Small intestine (tissue), 7 donors: ENCODE data around the gene SLC2A10. TPM values are rescaled to one million over a fixed set of nuclear protein-coding genes. Genes with fewer than 3 reads are reported as not detected.

Source experiments
- DNase-seq, 2 donors: peaks; one replicate each; pipeline versions ENCODE4 v3.0.0 to v3.0.0-alpha.2; 2013
- FAIRE-seq: peaks from 2 replicates; lab custom pipeline; 2012; peaks lifted over from hg19 to GRCh38; lab: Jason Lieb, UNC
- H3K27ac ChIP-seq, 3 donors: one replicate each; pipeline ENCODE4 v1.5.1; 2013; ENCODE audit warnings: low read length in 2 of 3, mild to moderate bottlenecking in 2 of 3, control low read depth in 1 of 3, inconsistent platforms in 1 of 3, low read depth in 1 of 3, moderate library complexity in 1 of 3
- H3K27me3 ChIP-seq, 3 donors: one replicate each; pipeline ENCODE4 v1.6.1; 2013; ENCODE audit warnings: low read length in 3 of 3, inconsistent platforms in 1 of 3; ENCODE audit not compliant: control insufficient read depth in 3 of 3, insufficient read depth in 3 of 3
- H3K36me3 ChIP-seq, 3 donors: one replicate each; pipeline ENCODE4 v1.6.1; 2013; ENCODE audit warnings: low read length in 3 of 3, inconsistent platforms in 1 of 3, low read depth in 1 of 3, mild to moderate bottlenecking in 1 of 3, moderate library complexity in 1 of 3; ENCODE audit not compliant: control insufficient read depth in 3 of 3, insufficient read depth in 2 of 3
- H3K4me1 ChIP-seq, 3 donors: one replicate each; pipeline ENCODE4 v1.6.1; 2013; ENCODE audit warnings: low read length in 2 of 3, inconsistent platforms in 1 of 3, low read depth in 1 of 3, mild to moderate bottlenecking in 1 of 3, moderate library complexity in 1 of 3; ENCODE audit not compliant: control insufficient read depth in 3 of 3, insufficient read depth in 2 of 3
- H3K4me3 ChIP-seq, 3 donors: one replicate each; pipeline ENCODE4 v1.5.1; 2013; ENCODE audit warnings: low read length in 3 of 3, control low read depth in 1 of 3, inconsistent platforms in 1 of 3, low read depth in 1 of 3, mild to moderate bottlenecking in 1 of 3, moderate library complexity in 1 of 3
- H3K9me3 ChIP-seq, 2 donors: one replicate each; pipeline ENCODE4 v1.6.1; 2013; ENCODE audit warnings: low read depth in 1 of 2, low read length in 1 of 2; ENCODE audit not compliant: control insufficient read depth in 2 of 2, insufficient read depth in 1 of 2
- WGBS, 3 donors: extraction: QIAGEN DNeasy Blood & Tissue Kit; methylation state at CpG; one replicate each; pipeline ENCODE4 v1.1.7; 2013; 5-methylcytosine and 5-hydroxymethylcytosine counted together
- polyA plus RNA-seq, 4 donors: library from polyadenylated mRNA; stranded (reverse) in 3 of 4; unstranded in 1 of 4; fragments of 200-250 nt in 3 of 4; fragments of 120-200 nt in 1 of 4; gene quantifications; one replicate each; pipeline versions ENCODE4 v1.2.1 to v1.2.3, GENCODE V29; 2013
- donor health status: healthy with polysubstance abuse.
- donor health status: control.
- donor health status: control.
- donor health status: Bipolar disorder and iron deficiency.
- donor health status: healthy.

The SLC2A10 gene
- polyA plus RNA-seq, 4 donors = 0.27 to 24.0 (median 2.5) TPM

DNA sequence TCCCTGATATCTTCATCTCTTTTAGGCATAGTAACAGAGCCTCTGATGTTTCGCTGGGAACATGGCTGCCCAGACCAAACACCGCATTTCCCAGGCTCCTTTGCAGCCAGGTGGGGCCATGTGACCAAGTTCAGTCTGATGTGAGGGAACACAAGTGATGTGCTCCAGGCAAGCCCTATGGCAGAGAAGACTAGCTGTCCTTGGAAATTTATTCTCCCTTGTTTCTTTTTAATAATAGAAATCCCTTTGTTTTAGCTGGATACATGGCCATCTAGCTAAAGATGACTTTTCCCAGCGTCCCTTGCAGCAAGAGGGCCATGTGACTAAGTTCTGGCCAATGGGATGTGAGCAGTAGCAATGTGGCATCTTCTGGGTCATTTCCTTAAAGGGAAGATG is 30.8 kb downstream of the SLC2A10 start:
- DNase-seq (no peak), FAIRE-seq (no peak)
- H3K27ac ChIP-seq = no peak overlapping the region
- H3K36me3 ChIP-seq = no peaks in the 10 kb centered on the region
- no peaks in the 10 kb centered on the region for H3K4me1 ChIP-seq
- peaks cover 0 to 5% (median 0%) of the 10 kb centered on the region in 3 donors for H3K27me3 ChIP-seq
- H3K9me3 ChIP-seq = no peaks in the 10 kb centered on the region
- H3K4me3 ChIP-seq = no peak overlapping the region
- 86 to 96% (median 93%) methylated on average over 3 of the region's 3 CpGs for whole genome bisulfite sequencing, 3 donors

DNA sequence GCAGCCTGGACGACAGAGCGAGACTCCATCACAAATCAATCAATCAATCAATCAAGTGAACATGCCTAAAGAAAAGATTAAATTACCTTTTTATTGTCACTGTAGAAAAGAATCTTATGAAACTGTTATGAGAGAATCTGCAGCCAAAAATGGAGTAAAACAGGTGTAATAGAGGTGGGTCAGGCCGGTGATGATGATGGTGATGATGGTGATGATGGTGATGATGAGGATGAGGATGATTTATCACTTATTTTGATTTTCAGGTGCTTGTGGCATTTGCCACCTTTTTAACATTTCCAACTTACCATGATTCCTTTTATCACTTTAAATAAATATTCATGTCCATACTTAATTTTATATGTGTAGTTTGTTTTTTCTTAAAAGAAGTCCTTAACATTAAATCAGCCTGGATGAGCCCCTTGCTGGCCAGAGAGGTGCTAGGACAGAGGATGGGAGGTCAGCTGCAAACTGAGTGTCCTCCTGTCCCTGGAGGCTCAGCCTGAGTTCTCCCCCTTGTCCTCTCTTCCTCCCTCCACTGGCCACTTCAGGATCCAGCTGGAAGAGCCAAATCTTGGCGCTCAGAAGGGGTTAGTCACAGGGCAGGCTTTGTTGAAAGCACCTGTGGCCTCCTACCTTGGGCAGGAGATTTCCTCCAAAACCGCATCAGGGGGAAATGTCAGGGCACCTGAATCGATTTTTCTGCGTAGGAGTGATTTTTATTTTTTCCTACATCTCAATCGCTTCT is 32.6 kb downstream of the SLC2A10 start:
- Histone ChIP-seq H3K36me3 (no peaks in the 10 kb centered on the region), H3K4me3 (no peak overlapping the region), H3K27me3 (peaks cover 0 to 5% (median 0%) of the 10 kb centered on the region in 3 donors), H3K9me3 (no peaks in the 10 kb centered on the region), H3K4me1 (no peaks in the 10 kb centered on the region), H3K27ac (no peak overlapping the region)
- DNase-seq (no peak), FAIRE-seq (no peak)
- WGBS, 3 donors = 68 to 83% (median 75%) methylated on average over 8 of the region's 8 CpGs

GRCh38 chr20:46742669-46743045 is 33.2 kb downstream of the SLC2A10 start:
- Histone ChIP-seq H3K4me3 (no peak overlapping the region), H3K27me3 (peaks cover 0 to 5% (median 0%) of the 10 kb centered on the region in 3 donors), H3K9me3 (no peaks in the 10 kb centered on the region), H3K27ac (no peak overlapping the region), H3K4me1 (no peaks in the 10 kb centered on the region), H3K36me3 (no peaks in the 10 kb centered on the region)
- WGBS, 3 donors = 64 to 71% (median 68%) methylated on average over 5 of the region's 5 CpGs
- FAIRE-seq (no peak), DNase-seq (no peak)

DNA sequence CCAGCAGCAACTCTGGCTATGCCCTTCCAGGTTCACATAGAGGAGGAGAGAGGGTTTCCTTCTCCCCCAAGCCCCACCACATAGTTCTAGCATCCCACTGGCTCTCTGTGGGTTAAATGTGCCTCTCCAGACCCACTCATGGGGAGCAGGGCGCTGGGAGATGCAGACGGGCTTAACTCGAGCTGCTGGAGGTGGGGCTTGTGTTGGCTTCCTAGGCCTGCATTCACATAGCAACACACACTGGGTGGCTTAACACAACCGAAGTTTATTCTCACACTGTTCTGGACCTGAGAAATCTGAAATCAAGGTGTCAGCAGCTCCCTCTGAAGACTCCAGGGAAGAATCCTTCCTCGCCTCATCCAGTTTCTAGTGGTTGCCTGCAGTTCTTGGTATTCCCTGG is 33.6 kb downstream of the SLC2A10 start:
- no peak for FAIRE-seq
- H3K4me3 ChIP-seq = no peak overlapping the region
- no peaks in the 10 kb centered on the region for H3K9me3 ChIP-seq
- H3K27ac ChIP-seq = no peak overlapping the region
- no peak for DNase-seq
- WGBS, 3 donors = 37 to 42% (median 40%) methylated on average over 5 of the region's 5 CpGs
- H3K36me3 ChIP-seq = no peaks in the 10 kb centered on the region
- H3K4me1 ChIP-seq = no peaks in the 10 kb centered on the region
- H3K27me3 ChIP-seq = peaks cover 0 to 5% (median 0%) of the 10 kb centered on the region in 3 donors

GRCh38 chr20:46746956-46747526 is 37.6 kb downstream of the SLC2A10 start:
- no peak overlapping the region for H3K4me3 ChIP-seq
- no peaks in the 10 kb centered on the region for H3K9me3 ChIP-seq
- no peaks in the 10 kb centered on the region for H3K36me3 ChIP-seq
- FAIRE-seq (no peak), DNase-seq (peak in 1 of 2 donors; percentile 14)
- H3K4me1 ChIP-seq = no peaks in the 10 kb centered on the region
- 21 to 45% (median 23%) methylated on average over 7 of the region's 7 CpGs for WGBS, 3 donors
- H3K27ac ChIP-seq = no peak overlapping the region
- H3K27me3 ChIP-seq = peaks cover 0 to 8% (median 0%) of the 10 kb centered on the region in 3 donors

DNA sequence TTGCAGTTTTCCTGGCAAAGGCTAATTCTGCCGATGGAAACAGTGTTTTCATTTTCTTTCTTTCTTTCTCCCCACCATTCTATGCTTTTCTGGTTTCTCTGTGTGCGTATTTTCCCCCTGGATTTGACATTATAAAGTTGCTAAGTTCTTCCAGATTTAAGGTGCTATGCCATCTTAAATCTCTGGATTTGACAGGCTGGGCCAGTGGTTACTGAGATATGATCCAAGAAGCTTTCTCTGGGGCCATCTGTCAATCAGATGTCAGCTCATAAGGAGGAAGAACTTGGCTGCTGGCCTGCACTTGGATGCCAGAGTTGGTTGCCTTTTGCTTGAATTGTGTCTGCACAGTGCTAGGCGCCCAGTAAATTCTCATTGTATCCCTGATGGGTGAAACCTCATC is 39.7 kb downstream of the SLC2A10 start:
- Histone ChIP-seq H3K27ac (no peak overlapping the region), H3K36me3 (no peaks in the 10 kb centered on the region), H3K27me3 (peaks cover 0 to 3% (median 0%) of the 10 kb centered on the region in 3 donors), H3K4me3 (no peak overlapping the region), H3K9me3 (no peaks in the 10 kb centered on the region), H3K4me1 (no peaks in the 10 kb centered on the region)
- WGBS, 3 donors = 85 to 90% (median 86%) methylated on average over 3 of the region's 3 CpGs
- FAIRE-seq (no peak), DNase-seq (no peak)

DNA sequence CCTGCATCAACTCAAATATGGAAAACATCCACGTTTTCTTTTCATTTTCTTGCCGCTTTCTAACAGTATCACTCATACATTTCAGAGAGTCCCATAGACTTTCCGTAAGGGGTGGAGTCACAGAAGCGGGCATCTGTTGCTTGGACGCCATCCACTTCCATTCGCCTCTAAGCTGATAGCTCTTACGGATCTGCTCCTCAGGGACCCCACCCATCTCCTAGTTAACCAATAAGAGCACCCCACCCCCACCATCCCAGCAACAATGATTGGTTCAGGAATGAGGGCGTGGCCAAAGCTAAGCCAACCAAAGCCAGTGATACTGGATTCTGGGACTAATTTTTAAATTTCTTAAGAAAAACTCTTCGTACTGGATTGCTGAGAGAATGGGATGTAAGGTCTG is 42.4 kb downstream of the SLC2A10 start:
- no peak overlapping the region for H3K27ac ChIP-seq
- H3K9me3 ChIP-seq = no peaks in the 10 kb centered on the region
- FAIRE-seq = no peak
- no peaks in the 10 kb centered on the region for H3K36me3 ChIP-seq
- DNase-seq = no peak
- no peaks in the 10 kb centered on the region for H3K4me1 ChIP-seq
- WGBS, 3 donors = 58 to 69% (median 62%) methylated on average over 9 of the region's 9 CpGs
- H3K4me3 ChIP-seq = no peak overlapping the region
- H3K27me3 ChIP-seq = peaks cover 0 to 3% (median 0%) of the 10 kb centered on the region in 3 donors

- Histone ChIP-seq H3K4me1 (no peaks in the 10 kb centered on the region), H3K4me3 (no peak overlapping the region), H3K27me3 (peaks cover 0 to 3% (median 0%) of the 10 kb centered on the region in 3 donors), H3K36me3 (no peaks in the 10 kb centered on the region), H3K9me3 (no peaks in the 10 kb centered on the region), H3K27ac (no peak overlapping the region)
- FAIRE-seq (no peak), DNase-seq (peak; percentile 30 to 60)
- 11 to 19% (median 19%) methylated on average over 10 of the region's 10 CpGs for WGBS, 3 donors
Observed at GRCh38 chr20:46752728-46753127, 43.3 kb downstream of the SLC2A10 start.
